Stimulated activated CD4-positive, alpha-beta T cell treated with anti-CD3 and anti-CD28 coated beads, Interleukin-12 subunit alpha, Interleukin-12 subunit beta, amount 100 ng/mL, for 48 hours (primary cell): ENCODE results near the gene PCED1B.
"Not testable (repeated sequence)": the region's sequence is repeated elsewhere in the genome, so short reads cannot be mapped to it uniquely, and the experiment has no call there.

Experiments
- DNase-seq, 3 donors: peaks; one replicate each; pipeline ENCODE4 v3.0.0-alpha.2; 2020; ENCODE audit warnings: low read depth in 2 of 3, low spot score in 1 of 3

Gene PCED1B

GRCh38 chr12:47202176-47202575 is 122.8 kb downstream of the PCED1B start:
- DNase-seq: no peak

- no peak for DNase-seq
Measured at GRCh38 chr12:47205532-47206449, 126.4 kb downstream of the PCED1B start.

- DNase-seq: no peak
Measured at GRCh38 chr12:47206450-47207339, 127.3 kb downstream of the PCED1B start.

DNA sequence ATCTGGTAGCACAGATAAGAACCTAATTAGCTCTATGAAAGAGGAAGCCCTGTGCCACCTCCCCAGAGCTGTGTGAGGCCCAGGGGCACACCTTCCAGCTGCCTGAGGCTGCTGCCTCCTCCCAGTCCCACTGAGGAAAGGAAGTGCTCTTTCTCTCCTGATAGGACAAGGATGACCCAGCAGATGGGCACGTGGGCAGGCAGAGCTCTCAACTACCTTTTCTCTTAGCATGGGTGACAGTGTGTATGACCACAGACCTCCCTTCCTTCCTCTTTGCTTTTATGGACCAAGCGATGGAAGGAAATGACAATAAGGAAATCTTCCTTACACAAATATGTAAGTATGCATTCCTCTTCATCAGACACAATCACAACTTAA is 127.9 kb downstream of the PCED1B start:
- peak in 1 of 3 donors; percentile 42 for DNase-seq

- no peak for DNase-seq
Measured at GRCh38 chr12:47207829-47208248, 128.4 kb downstream of the PCED1B start.

DNA sequence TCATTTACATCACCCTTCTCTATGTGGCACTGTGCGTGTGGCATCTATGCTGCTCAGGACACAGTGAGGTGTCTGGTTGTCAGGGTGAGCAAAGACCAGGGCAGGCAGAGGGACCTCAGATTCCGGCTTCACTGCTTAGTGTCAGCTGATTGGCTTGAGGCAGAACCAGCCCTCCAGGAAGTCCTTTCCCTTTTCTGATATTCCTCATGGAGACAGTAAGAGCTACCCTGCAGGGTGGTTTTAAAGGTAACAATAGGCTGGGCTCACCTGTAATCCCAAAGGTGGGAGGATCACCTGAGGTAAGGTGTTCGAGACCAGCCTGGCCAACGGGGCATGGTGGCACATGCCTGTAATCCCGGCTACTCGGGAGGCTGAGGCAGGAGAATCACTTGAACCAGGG is 129.6 kb downstream of the PCED1B start:
- no peak for DNase-seq

GRCh38 chr12:47210776-47211175 is 131.4 kb downstream of the PCED1B start:
- DNase-seq: no peak

DNA sequence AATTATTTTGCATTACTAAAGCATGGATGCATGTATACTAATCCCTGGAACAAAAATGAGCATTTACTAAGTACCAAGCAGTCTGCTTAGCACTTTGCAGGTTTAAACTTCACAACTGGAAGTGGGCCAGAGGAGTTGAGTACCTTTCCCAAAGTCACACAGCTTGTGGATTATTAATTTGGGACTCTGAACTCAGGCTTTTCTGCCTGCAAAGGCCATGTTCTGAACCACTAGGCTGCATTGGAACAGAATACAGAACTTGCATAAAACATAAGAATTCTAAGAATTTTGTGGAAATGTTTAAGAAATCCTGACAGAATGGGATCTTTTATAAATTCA is 133.2 kb downstream of the PCED1B start:
- no peak for DNase-seq

DNA sequence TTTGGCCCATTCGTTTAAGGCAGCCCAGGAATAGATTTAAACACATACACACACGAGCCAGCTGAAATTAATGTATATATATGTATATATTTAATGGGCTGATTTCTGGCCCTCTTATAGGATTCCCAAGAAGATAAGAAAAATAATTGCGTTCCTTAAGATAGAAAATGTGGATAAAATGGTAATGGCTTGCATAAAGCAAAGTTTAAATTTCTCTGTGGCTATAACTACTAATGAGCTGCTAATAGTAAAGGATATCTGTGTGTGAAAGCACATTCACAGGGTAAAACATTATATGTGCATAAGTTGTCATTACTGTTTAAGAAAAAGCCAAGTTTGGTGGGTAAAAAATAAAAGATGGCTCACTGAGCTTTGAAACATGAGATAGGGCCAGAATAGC is 134.0 kb downstream of the PCED1B start:
- no peak for DNase-seq

- no peak for DNase-seq
Measured at GRCh38 chr12:47214001-47214619, 134.7 kb downstream of the PCED1B start.

DNA sequence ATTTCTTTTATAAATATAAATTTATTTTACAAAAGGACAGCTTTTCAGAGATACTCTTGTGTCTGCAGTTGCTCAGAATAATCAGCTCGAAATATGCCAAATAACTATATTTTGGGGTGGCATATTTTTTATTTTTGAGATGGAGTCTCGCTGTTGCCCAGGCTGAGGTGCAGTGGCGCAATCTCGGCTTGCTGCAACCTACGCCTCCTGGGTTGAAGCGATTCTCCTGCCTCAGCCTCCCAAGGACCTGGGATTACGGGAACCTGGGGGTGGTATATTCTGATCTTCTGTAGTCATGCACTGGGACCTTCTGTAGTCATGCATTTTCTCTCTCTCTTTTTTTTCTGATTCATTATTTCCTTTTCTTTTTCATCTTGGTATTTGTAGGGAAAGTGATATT is 135.3 kb downstream of the PCED1B start:
- DNase-seq: peak in 1 of 3 donors; percentile 58

DNA sequence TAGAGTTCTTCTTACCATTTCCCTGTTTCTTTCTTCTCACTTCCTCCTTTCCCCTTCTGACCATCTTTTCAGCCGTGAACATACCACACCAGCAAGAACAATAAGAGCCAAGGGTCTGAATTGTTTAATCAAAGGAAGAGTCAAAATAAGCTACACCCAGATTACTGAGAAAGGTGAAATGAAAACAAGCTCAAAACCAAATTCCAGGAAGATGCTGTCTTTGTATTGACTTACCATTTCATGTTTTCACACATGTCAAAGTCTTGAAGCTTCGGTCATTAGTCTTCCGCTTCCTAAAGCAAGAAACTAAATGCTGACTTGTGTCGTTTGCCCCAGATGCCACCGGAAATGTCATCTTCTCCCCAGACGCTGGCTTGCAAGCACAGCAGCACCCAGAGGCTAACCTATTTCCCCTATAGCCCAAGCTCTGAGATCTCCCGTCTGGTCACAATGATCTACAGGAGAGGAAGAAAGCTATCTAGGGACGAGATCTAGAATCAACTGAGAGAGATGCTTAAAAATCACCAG is 136.8 kb downstream of the PCED1B start:
- DNase-seq: peak in 1 of 3 donors; percentile 68

DNA sequence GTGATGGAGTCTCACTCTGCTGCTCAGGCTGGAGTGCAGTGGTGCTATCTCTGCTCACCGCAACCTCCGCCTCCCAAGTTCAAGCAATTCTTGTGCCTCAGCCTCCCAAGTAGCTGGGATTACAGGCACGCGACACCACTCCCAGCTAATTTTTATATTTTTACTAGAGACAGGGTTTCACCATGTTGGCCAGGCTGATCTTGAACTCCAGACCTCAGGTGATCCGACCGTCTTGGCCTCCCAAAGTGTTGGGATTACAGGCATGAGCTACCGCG is 138.1 kb downstream of the PCED1B start:
- not testable (repeated sequence) for DNase-seq

GRCh38 chr12:47218191-47218654 is 138.8 kb downstream of the PCED1B start:
- peak in 1 of 3 donors; percentile 44 for DNase-seq

DNA sequence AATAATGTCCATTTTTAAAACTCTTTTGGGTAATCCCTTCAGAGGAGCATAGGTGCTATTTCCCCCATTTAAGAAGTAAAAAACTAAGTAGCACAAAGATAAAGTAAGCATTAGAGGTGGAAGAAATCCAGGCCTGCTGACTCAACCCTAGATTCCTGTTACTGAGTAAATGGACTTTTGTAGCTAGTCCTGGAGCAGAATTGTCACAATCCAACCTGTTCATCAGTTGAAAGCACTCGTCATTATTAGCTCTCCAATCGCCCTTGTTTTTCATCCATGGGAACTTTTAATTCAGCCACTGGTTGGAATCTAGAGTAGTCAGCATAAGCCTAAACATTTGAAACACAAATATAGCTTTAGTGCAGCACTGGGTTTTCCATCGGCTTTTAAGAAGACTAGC is 139.8 kb downstream of the PCED1B start:
- no peak for DNase-seq

DNA sequence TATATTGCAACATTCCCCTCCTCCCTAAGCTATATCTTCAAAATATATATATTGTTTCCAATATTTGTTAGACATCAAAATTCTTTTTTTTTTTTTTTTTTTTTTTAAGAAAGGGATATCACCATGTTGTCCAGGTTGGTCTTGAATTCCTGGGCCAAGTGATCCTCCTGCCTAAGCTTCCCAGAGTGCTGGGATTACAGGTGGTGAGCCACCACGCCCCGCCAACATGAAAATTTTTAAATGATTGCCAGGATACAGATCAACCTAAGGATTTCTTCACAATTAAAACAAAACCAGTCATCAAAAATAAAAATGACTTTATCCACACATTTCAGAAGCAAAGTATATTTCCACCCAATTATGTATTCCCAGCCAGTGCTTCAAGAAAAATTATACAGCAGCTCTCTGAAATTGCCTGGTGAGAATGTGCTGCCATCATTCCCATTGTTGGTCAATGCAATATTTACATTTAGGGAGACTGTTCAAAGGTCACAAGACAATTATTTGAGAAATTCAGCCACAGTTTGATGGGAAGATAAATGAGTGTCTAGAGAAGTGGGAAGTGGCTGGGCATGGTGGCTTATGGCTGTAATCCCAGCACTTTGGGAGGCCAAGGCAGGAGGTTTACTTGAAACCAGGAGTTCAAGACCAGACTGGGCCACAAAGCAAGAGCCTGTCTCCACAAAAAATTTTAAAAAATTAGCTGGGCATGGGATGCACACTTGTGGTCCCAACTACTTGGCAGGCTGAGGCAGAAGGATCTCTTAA is 142.0 kb downstream of the PCED1B start:
- no peak for DNase-seq

DNA sequence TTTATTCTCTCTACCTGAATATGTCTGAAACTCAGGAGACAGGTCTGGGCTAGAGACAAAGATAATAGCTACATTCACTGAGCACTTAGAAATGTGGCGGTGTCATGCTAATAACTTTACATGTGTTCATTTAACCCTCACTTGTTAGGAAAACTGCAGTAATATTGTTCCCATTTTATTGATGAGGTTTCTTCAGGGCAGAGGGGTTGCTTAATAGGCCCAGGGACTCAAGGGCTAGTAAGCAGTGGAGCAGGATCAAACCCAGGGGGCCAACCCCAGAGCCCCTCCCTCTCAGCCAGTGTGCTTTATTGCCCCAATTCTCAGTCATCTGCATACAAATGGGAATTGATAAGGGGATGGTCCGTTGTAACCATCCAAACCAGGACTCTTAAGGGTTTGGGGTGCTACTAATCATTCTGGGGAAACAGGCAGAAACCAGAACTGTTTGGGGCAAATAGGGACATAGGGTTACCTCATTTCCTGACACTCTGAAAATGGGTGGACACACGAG is 143.2 kb downstream of the PCED1B start:
- no peak for DNase-seq

GRCh38 chr12:47223031-47223847 is 143.8 kb downstream of the PCED1B start:
- no peak for DNase-seq

DNA sequence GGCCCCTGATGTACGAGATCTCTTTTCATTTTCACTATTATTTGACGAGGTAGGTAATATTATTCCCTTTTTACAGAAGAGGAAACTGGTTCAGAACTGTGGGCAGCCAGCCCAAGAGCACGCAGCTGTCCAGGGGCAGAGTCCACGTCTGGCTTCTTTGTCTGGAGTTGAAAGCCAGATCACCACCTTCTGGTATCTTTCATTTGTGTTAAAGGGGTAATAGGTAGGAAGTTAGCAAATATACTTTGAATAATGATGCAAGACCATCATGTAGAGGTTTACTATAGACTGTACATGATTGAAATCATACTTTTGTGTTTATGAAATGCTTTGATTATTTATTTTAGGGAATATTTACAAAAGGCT is 144.4 kb downstream of the PCED1B start:
- DNase-seq: no peak
